Astrocyte of the spinal cord (primary cell): ENCODE results near the gene LIPG.

Experiments used
- DNase-seq: peaks from one replicate; pipeline ENCODE4 v3.0.0; 2011; ENCODE audit warnings: low read depth, low spot score
- H3K4me3 ChIP-seq: 2 replicates; pipeline ENCODE4 v1.5.1; 2011; ENCODE audit warnings: low read depth, mild to moderate bottlenecking, low read length, moderate library complexity
- CTCF ChIP-seq: IDR thresholded peaks from 2 replicates; pipeline ENCODE4 v1.5.1; 2012; ENCODE audit warnings: low read depth, mild to moderate bottlenecking, low read length, inconsistent platforms
- in situ Hi-C: cut with HindIII; loops from 2 replicates; pipeline ENCODE4 v1.10.0; 2017; ENCODE audit warnings: low sequenced_read_pairs

The LIPG gene

GRCh38 chr18:49621717-49622351, 60.0 kb downstream of the LIPG start:
- no peak for DNase-seq
- in situ Hi-C loops = no loop called here
- TF ChIP-seq CTCF = no peak
- H3K4me3 ChIP-seq = no peak overlapping the region

GRCh38 chr18:49623571-49623970, 61.7 kb downstream of the LIPG start:
- TF ChIP-seq CTCF = no peak
- no peak for DNase-seq
- in situ Hi-C loops = no loop called here
- H3K4me3 ChIP-seq = no peak overlapping the region

- in situ Hi-C loops = no loop called here
- DNase-seq = peak; percentile 51
- no peak overlapping the region for H3K4me3 ChIP-seq
- no peak for TF ChIP-seq CTCF
These were observed 63.3 kb downstream of the LIPG start for GRCh38 chr18:49625021-49625691.

GRCh38 chr18:49626842-49627467, 65.1 kb downstream of the LIPG start:
- H3K4me3 ChIP-seq = no peak overlapping the region
- in situ Hi-C loops = no loop called here
- no peak for DNase-seq
- TF ChIP-seq CTCF = no peak

GRCh38 chr18:49628119-49628518, 66.3 kb downstream of the LIPG start:
- no peak for TF ChIP-seq CTCF
- H3K4me3 ChIP-seq = no peak overlapping the region
- no peak for DNase-seq
- in situ Hi-C loops = no loop called here

- peak; percentile 37 for TF ChIP-seq CTCF
- in situ Hi-C loops = no loop called here
- H3K4me3 ChIP-seq = no peak overlapping the region
- no peak for DNase-seq
These were observed 67.3 kb downstream of the LIPG start for GRCh38 chr18:49628881-49629795.
